GM12892 (cell line): ENCODE data around the gene NDUFAB1.

Experiments
- POLR2A ChIP-seq: IDR thresholded peaks from 2 replicates; pipeline ENCODE4 v1.6.1; 2011; ENCODE audit warnings: low read depth, low read length, control low read depth
- TAF1 ChIP-seq: IDR thresholded peaks from 2 replicates; pipeline ENCODE4 v1.6.1; 2011; ENCODE audit warnings: low read depth, mild to moderate bottlenecking, control low read depth, low read length, borderline replicate concordance

DNA sequence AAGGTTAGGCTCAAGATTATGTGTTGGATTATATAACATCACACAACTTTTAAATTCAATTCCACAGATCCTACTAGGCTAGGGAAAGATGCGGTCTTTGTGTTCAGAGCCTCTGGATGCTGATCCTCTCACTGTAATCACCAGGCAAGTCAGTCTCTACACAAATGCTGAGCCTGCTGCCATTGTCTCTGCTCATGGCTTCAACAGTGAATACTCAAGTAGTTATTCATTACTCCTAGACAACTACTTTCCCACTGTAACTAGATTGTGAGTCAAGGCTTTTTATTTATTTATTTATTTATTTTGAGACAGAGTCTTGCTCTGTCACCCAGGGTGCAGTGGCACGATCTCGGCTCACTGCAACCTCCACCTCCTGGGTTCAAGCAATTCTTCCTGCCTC lies 15.8 kb upstream of the NDUFAB1 start:
- TF ChIP-seq POLR2A (no peak), TAF1 (no peak)
